Panc1 (cell line): ENCODE data around the gene VTI1A. TPM values are rescaled to one million over a fixed set of nuclear protein-coding genes. Genes with fewer than 3 reads are reported as not detected.

Experiments
- ATAC-seq: fragments of 200-7000 bp; cut with Tn5 transposase; 2 replicates; pipeline ENCODE4 v1.9.1; 2020; ENCODE audit warnings: mild to moderate bottlenecking, moderate library complexity
- BruUV-seq: library from RNA; stranded (reverse); fragments of 400-500 nt; replicated peaks from 2 replicates; lab custom pipeline; 2021; lab: Mats Ljungman, UMichigan
- CTCF ChIA-PET: fragments of 300-600 bp; sonication (Branson Sonifier 250); formaldehyde crosslinking; loops from one replicate; lab custom pipeline; 2022; ENCODE audit warnings: antibody characterized with exemption; lab: Charles Lee
- POLR2A ChIA-PET: fragments of 300-600 bp; sonication (Branson Sonifier 250); formaldehyde crosslinking; loops from one replicate; lab custom pipeline; 2022; ENCODE audit warnings: antibody characterized with exemption; lab: Charles Lee
- DNase-seq: peaks from one replicate; pipeline ENCODE4 v3.0.0-alpha.2; 2010; ENCODE audit warnings: low read depth, low spot score
- H3K27ac ChIP-seq: 2 replicates; pipeline ENCODE4 v1.5.1; 2011; ENCODE audit warnings: mild to moderate bottlenecking, low read length, inconsistent platforms
- H3K27me3 ChIP-seq: fragments of 200-500 bp; sonication (Bioruptor generic); 2 replicates; pipeline ENCODE4 v1.6.0; 2014; ENCODE audit warnings: low read length, inconsistent platforms; ENCODE audit not compliant: control insufficient read depth, insufficient read depth
- H3K36me3 ChIP-seq: fragments of 200-500 bp; sonication (Bioruptor generic); 2 replicates; pipeline ENCODE4 v1.5.1; 2014; ENCODE audit warnings: inconsistent platforms, mild to moderate bottlenecking, low read length, moderate library complexity; ENCODE audit not compliant: control insufficient read depth, insufficient read depth
- H3K4me1 ChIP-seq: 2 replicates; pipeline ENCODE4 v1.5.1; 2011; ENCODE audit warnings: inconsistent platforms, mild to moderate bottlenecking, low read length, moderate library complexity; ENCODE audit not compliant: control insufficient read depth, insufficient read depth
- H3K4me3 ChIP-seq, 2 experiments: 2 replicates each; pipeline ENCODE4 v1.5.1; 2011 to 2012; ENCODE audit warnings: low read depth in 2 of 2, low read length in 2 of 2, mild to moderate bottlenecking in 2 of 2, inconsistent platforms in 1 of 2, moderate library complexity in 1 of 2
- H3K9me3 ChIP-seq: fragments of 200-500 bp; sonication (Bioruptor generic); 2 replicates; pipeline ENCODE4 v1.5.1; 2014; ENCODE audit warnings: low read depth, mild to moderate bottlenecking, inconsistent platforms, low read length, moderate library complexity; ENCODE audit not compliant: control insufficient read depth, insufficient read depth
- POLR2AphosphoS5 ChIP-seq: IDR thresholded peaks from 2 replicates; pipeline ENCODE4 v1.6.1; 2012; ENCODE audit warnings: mild to moderate bottlenecking, low read depth, low read length, moderate library complexity
- SIN3A ChIP-seq: IDR thresholded peaks from 2 replicates; pipeline ENCODE4 v1.6.1; 2012; ENCODE audit warnings: low read depth, mild to moderate bottlenecking, low read length, moderate library complexity, borderline replicate concordance; ENCODE audit not compliant: insufficient read depth
- TCF7L2 ChIP-seq: IDR thresholded peaks from 2 replicates; pipeline ENCODE4 v1.6.1; 2011; ENCODE audit warnings: mild to moderate bottlenecking, low read depth, low read length, inconsistent platforms
- in situ Hi-C: cut with HindIII; loops from 2 replicates; pipeline ENCODE4 v1.10.0; 2016; ENCODE audit warnings: low sequenced_read_pairs, low pct_unique_long_range_greater_than_20kb
- intact Hi-C: fragments of 100-400 bp; cut with micrococcal nuclease; formaldehyde crosslinking; loops from one replicate; pipeline ENCODE4 v1.10.0; 2022; ENCODE audit not compliant: unreplicated experiment
- total RNA-seq: library from RNA; stranded (reverse); gene quantifications from one replicate; pipeline ENCODE4 v1.2.1, GENCODE V29; 2021; ENCODE audit not compliant: unreplicated experiment
- TF ChIP-seq, protein P1 (sequence below): fragments of 450-650 bp; IDR thresholded peaks from 2 replicates; pipeline ENCODE4 v1.5.1; 2017; ENCODE audit warnings: mild to moderate bottlenecking
- TF ChIP-seq, protein P2 (sequence below), 2 experiments: IDR thresholded peaks; 2 replicates each; pipeline ENCODE4 v1.6.1; 2011 to 2012; ENCODE audit warnings: low read depth in 2 of 2, control low read depth in 1 of 2, low read length in 1 of 2, mild to moderate bottlenecking in 1 of 2, moderate library complexity in 1 of 2; ENCODE audit not compliant: insufficient read depth in 1 of 2

Gene VTI1A
- total RNA-seq, 1 experiment from 2014 or later = 36.3 TPM

- Histone ChIP-seq H3K4me3 (no peak overlapping the region), H3K36me3 (no peaks in the 10 kb centered on the region), H3K4me1 (no peaks in the 10 kb centered on the region), H3K27me3 (no peaks in the 10 kb centered on the region), H3K9me3 (no peaks in the 10 kb centered on the region), H3K27ac (no peak overlapping the region)
- CTCF ChIA-PET = no interaction called here
- no peak for DNase-seq
- in situ Hi-C loops (no loop called here), intact Hi-C loops (no loop called here)
- BruUV-seq = no TSS peak
- no peak for ATAC-seq
- POLR2A ChIA-PET = interaction anchor here (0.7 kb wide), 1 partner anchor 39 kb away, joined by 3 read pairs; no protein-coding TSS in a partner anchor
- TF ChIP-seq SIN3A = no peak
- TF ChIP-seq POLR2AphosphoS5 = no peak
- TF ChIP-seq TCF7L2 = no peak
- TF ChIP-seq, protein P1, sequence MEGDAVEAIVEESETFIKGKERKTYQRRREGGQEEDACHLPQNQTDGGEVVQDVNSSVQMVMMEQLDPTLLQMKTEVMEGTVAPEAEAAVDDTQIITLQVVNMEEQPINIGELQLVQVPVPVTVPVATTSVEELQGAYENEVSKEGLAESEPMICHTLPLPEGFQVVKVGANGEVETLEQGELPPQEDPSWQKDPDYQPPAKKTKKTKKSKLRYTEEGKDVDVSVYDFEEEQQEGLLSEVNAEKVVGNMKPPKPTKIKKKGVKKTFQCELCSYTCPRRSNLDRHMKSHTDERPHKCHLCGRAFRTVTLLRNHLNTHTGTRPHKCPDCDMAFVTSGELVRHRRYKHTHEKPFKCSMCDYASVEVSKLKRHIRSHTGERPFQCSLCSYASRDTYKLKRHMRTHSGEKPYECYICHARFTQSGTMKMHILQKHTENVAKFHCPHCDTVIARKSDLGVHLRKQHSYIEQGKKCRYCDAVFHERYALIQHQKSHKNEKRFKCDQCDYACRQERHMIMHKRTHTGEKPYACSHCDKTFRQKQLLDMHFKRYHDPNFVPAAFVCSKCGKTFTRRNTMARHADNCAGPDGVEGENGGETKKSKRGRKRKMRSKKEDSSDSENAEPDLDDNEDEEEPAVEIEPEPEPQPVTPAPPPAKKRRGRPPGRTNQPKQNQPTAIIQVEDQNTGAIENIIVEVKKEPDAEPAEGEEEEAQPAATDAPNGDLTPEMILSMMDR = no peak
- TF ChIP-seq, protein P2, sequence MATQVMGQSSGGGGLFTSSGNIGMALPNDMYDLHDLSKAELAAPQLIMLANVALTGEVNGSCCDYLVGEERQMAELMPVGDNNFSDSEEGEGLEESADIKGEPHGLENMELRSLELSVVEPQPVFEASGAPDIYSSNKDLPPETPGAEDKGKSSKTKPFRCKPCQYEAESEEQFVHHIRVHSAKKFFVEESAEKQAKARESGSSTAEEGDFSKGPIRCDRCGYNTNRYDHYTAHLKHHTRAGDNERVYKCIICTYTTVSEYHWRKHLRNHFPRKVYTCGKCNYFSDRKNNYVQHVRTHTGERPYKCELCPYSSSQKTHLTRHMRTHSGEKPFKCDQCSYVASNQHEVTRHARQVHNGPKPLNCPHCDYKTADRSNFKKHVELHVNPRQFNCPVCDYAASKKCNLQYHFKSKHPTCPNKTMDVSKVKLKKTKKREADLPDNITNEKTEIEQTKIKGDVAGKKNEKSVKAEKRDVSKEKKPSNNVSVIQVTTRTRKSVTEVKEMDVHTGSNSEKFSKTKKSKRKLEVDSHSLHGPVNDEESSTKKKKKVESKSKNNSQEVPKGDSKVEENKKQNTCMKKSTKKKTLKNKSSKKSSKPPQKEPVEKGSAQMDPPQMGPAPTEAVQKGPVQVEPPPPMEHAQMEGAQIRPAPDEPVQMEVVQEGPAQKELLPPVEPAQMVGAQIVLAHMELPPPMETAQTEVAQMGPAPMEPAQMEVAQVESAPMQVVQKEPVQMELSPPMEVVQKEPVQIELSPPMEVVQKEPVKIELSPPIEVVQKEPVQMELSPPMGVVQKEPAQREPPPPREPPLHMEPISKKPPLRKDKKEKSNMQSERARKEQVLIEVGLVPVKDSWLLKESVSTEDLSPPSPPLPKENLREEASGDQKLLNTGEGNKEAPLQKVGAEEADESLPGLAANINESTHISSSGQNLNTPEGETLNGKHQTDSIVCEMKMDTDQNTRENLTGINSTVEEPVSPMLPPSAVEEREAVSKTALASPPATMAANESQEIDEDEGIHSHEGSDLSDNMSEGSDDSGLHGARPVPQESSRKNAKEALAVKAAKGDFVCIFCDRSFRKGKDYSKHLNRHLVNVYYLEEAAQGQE (IDR thresholded peaks at IDR 0.05; ENCODE audit: insufficient read depth in 1 of 2, low read depth in 2 of 2, low read length in 1 of 2) = no peak
These were observed 251.3 kb downstream of the VTI1A start for GRCh38 chr10:112698133-112698817.

DNA sequence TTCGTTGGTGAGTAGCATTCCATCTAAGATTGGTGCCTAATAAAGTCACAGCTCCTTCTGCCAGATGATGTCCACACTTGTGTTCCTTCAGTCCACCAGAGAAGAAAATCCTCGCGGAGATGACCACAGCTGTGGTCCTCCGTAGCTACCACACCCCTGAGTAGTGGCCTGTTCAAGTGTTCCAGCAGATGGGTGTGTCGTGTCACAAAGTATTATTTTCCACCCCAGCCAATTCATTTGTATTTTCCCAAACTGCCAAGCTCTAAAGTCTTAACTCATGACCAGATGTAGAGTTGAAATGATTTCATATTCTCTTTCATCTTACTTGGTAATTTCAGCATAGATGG lies 251.8 kb downstream of the VTI1A start:
- DNase-seq (no peak), ATAC-seq (no peak)
- in situ Hi-C loops = no loop called here
- Histone ChIP-seq H3K27ac (no peak overlapping the region), H3K4me1 (no peaks in the 10 kb centered on the region), H3K27me3 (no peaks in the 10 kb centered on the region), H3K4me3 (no peak overlapping the region), H3K9me3 (no peaks in the 10 kb centered on the region), H3K36me3 (no peaks in the 10 kb centered on the region)
- POLR2A ChIA-PET = no interaction called here
- no TSS peak for BruUV-seq
- CTCF ChIA-PET = no interaction called here
- no peak for TF ChIP-seq POLR2AphosphoS5
- intact Hi-C loops = no loop called here

- BruUV-seq = no TSS peak
- POLR2A ChIA-PET = no interaction called here
These were observed 253.2 kb downstream of the VTI1A start for GRCh38 chr10:112700215-112700671.

More at GRCh38 chr10:112700215-112700671, 253.2 kb downstream of the VTI1A start:
- intact Hi-C loops (no loop called here), in situ Hi-C loops (no loop called here)
- H3K9me3 ChIP-seq = no peaks in the 10 kb centered on the region
- DNase-seq (no peak), ATAC-seq (no peak)
- no peaks in the 10 kb centered on the region for H3K36me3 ChIP-seq
- H3K27me3 ChIP-seq = no peaks in the 10 kb centered on the region
- TF ChIP-seq, protein P2 (IDR thresholded peaks at IDR 0.05; ENCODE audit: insufficient read depth in 1 of 2, low read depth in 2 of 2, low read length in 1 of 2) = no peak
- no peak for TF ChIP-seq TCF7L2
- TF ChIP-seq POLR2AphosphoS5 = no peak
- no peak for TF ChIP-seq SIN3A
- TF ChIP-seq, protein P1 = no peak
- H3K4me1 ChIP-seq = no peaks in the 10 kb centered on the region
- no peak overlapping the region for H3K4me3 ChIP-seq
- CTCF ChIA-PET = no interaction called here
- no peak overlapping the region for H3K27ac ChIP-seq
